HL-60 (cell line): ENCODE data around the gene SNX1.
A peak's percentile ranks its signal among the peaks of the same experiment; 100 is the strongest.

Experiments
- DNase-seq, 2 experiments: peaks; one replicate each; pipeline ENCODE4 v3.0.0-alpha.2; 2010 to 2020; ENCODE audit warnings: low read depth in 1 of 2, low spot score in 1 of 2
- H3K27ac ChIP-seq: fragments of 250-450 bp; sonication (Bioruptor Pico); replicated peaks from 2 replicates; pipeline ENCODE4 v1.5.1; 2020; ENCODE audit warnings: mild to moderate bottlenecking, moderate library complexity
- H3K27me3 ChIP-seq: fragments of 250-450 bp; sonication (Bioruptor Pico); 2 replicates; pipeline ENCODE4 v1.5.1; 2021; ENCODE audit warnings: mild to moderate bottlenecking, moderate library complexity; ENCODE audit not compliant: insufficient read depth, poor library complexity, severe bottlenecking
- H3K4me3 ChIP-seq: replicated peaks from 2 replicates; pipeline ENCODE4 v1.5.1; 2011; ENCODE audit warnings: mild to moderate bottlenecking, control low read depth, low read length; ENCODE audit not compliant: insufficient read depth
- CTCF ChIP-seq: IDR thresholded peaks from one replicate; pipeline ENCODE4 v1.5.1; 2011; ENCODE audit warnings: low read length, control low read depth, inconsistent platforms; ENCODE audit not compliant: insufficient read depth
- GABPA ChIP-seq: IDR thresholded peaks from 2 replicates; pipeline ENCODE4 v1.6.1; 2012; ENCODE audit warnings: low read depth
- POLR2AphosphoS5 ChIP-seq: IDR thresholded peaks from 2 replicates; pipeline ENCODE4 v1.6.1; 2012; ENCODE audit warnings: low read depth
- SPI1 ChIP-seq: IDR thresholded peaks from 2 replicates; pipeline ENCODE4 v1.6.1; 2012; ENCODE audit warnings: low read depth, mild to moderate bottlenecking, borderline replicate concordance
- TF ChIP-seq, protein P1 (sequence below): IDR thresholded peaks from 2 replicates; pipeline ENCODE4 v1.6.1; 2012; ENCODE audit warnings: low read depth; ENCODE audit not compliant: insufficient replicate concordance

SNX1 gene

GRCh38 chr15:64131547-64131946 lies 35.8 kb downstream of the SNX1 start:
- no peak for TF ChIP-seq GABPA
- TF ChIP-seq, protein P1, sequence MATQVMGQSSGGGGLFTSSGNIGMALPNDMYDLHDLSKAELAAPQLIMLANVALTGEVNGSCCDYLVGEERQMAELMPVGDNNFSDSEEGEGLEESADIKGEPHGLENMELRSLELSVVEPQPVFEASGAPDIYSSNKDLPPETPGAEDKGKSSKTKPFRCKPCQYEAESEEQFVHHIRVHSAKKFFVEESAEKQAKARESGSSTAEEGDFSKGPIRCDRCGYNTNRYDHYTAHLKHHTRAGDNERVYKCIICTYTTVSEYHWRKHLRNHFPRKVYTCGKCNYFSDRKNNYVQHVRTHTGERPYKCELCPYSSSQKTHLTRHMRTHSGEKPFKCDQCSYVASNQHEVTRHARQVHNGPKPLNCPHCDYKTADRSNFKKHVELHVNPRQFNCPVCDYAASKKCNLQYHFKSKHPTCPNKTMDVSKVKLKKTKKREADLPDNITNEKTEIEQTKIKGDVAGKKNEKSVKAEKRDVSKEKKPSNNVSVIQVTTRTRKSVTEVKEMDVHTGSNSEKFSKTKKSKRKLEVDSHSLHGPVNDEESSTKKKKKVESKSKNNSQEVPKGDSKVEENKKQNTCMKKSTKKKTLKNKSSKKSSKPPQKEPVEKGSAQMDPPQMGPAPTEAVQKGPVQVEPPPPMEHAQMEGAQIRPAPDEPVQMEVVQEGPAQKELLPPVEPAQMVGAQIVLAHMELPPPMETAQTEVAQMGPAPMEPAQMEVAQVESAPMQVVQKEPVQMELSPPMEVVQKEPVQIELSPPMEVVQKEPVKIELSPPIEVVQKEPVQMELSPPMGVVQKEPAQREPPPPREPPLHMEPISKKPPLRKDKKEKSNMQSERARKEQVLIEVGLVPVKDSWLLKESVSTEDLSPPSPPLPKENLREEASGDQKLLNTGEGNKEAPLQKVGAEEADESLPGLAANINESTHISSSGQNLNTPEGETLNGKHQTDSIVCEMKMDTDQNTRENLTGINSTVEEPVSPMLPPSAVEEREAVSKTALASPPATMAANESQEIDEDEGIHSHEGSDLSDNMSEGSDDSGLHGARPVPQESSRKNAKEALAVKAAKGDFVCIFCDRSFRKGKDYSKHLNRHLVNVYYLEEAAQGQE, result no peak
- no peak for TF ChIP-seq SPI1
- TF ChIP-seq POLR2AphosphoS5, result no peak
- no peak for TF ChIP-seq CTCF
- Histone ChIP-seq H3K27ac (no peak overlapping the region), H3K4me3 (no peak overlapping the region), H3K27me3 (no peaks in the 10 kb centered on the region)
- DNase-seq, result no peak

DNA sequence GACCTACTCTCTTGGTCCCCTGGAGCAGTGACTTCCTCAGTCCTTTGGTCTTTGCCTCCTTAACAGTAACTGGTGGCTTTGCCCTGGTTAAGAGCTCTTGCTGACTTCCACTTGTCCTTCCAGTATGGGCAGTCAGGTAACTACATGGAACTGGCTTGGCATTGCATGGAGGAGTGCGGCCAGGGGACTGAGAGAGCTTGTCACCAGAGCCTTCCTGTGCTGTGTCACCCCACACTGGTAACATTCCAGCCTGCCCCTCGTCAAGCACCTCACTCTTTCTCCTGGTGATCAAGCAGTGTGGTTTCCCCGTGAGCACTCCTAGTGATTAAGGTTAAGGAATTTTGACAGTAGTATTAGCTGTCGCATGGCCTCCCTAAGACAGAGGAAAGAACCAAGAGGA lies 36.4 kb downstream of the SNX1 start:
- no peak overlapping the region for H3K27ac ChIP-seq
- no peak for DNase-seq
- H3K27me3 ChIP-seq, result no peaks in the 10 kb centered on the region
- TF ChIP-seq GABPA (no peak), POLR2AphosphoS5 (no peak), SPI1 (no peak), CTCF (no peak)
- TF ChIP-seq, protein P1, result no peak
- H3K4me3 ChIP-seq, result no peak overlapping the region

DNA sequence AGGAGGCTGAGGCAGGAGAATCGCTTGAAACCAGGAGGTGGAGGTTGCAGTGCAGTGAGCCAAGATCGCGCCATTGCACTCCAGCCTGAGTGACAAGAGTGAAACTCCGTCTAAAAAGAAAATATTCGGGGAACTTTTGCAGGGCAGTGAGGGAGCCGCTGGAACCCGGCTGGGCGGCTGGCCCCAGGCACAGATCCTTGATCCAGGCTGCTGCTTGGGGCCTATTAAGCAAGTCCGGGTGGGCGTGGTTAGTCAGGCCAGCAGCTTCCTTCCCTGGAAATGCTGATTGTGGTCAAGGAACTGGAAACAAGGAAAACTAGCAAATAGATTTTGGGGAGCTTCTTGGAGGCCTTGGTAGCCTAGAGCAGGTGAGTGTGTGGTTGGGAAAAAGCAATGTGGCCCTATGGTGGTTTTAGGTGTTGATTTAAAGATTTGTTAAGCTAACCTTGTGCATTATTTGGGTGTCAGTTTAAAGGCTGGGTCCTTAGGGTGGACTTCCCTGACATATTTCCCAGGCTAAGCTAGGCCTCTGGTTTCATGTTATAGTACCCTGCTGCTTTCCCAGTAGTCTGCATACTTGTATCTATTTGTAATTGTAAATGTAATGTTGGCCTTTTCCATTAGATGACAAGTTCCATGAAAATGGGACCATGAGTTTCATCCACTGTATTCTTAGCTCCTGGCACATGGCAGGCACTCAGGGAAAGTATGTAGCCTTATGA lies 38.0 kb downstream of the SNX1 start:
- Histone ChIP-seq H3K4me3 (no peak overlapping the region), H3K27ac (peak overlapping the region; percentile 35; the same call in 1 of the 2 replicates), H3K27me3 (no peaks in the 10 kb centered on the region)
- DNase-seq, result no peak
- no peak for TF ChIP-seq GABPA
- TF ChIP-seq, protein P1, result no peak
- no peak for TF ChIP-seq POLR2AphosphoS5
- TF ChIP-seq SPI1, result no peak
- TF ChIP-seq CTCF, result no peak
